COLO829 (cell line): Measurements from ENCODE around the gene ZFYVE28.
"Not testable (repeated sequence)": the region's sequence is repeated elsewhere in the genome, so short reads cannot be mapped to it uniquely, and the experiment has no call there.

ENCODE experiments used
- DNase-seq: peaks from one replicate; pipeline ENCODE4 v3.0.0; 2012; ENCODE audit warnings: low spot score

ZFYVE28 gene

DNA sequence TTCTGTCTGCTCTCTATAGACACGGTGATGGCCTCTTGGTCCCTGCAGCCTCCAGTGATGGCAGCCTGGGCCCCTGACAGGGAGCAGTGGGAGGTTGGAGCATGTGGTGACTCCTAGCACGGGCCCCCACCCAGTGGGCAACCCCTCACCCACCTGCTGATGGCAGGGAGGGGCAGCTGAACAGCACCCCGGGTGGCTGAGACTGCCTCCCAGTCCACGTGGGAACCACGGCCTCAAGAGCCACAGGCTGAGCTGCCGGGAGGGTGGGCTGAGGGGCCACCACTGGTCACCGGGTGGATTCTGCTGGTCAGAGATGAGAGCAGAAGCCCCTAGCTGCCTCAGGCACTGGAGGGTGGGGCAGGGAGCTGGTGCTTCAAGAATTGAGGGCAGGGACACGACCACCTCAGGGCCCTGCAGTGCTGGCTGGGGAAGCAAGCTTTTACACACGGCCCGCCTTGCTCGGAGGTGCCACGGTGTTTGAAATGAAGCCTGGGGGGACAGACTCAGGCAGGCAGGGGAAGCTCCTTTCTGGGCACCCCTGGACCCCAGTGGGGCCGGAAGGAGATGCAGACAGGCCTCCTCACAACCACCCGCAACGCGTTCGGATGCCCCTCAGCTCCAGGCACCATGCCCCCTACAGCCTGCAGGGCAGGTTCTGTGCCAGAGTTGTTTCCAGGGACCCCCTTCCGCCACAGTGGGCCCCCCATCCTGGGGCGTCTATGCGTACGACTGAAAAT lies 170.2 kb downstream of the ZFYVE28 start:
- DNase-seq = no peak

DNA sequence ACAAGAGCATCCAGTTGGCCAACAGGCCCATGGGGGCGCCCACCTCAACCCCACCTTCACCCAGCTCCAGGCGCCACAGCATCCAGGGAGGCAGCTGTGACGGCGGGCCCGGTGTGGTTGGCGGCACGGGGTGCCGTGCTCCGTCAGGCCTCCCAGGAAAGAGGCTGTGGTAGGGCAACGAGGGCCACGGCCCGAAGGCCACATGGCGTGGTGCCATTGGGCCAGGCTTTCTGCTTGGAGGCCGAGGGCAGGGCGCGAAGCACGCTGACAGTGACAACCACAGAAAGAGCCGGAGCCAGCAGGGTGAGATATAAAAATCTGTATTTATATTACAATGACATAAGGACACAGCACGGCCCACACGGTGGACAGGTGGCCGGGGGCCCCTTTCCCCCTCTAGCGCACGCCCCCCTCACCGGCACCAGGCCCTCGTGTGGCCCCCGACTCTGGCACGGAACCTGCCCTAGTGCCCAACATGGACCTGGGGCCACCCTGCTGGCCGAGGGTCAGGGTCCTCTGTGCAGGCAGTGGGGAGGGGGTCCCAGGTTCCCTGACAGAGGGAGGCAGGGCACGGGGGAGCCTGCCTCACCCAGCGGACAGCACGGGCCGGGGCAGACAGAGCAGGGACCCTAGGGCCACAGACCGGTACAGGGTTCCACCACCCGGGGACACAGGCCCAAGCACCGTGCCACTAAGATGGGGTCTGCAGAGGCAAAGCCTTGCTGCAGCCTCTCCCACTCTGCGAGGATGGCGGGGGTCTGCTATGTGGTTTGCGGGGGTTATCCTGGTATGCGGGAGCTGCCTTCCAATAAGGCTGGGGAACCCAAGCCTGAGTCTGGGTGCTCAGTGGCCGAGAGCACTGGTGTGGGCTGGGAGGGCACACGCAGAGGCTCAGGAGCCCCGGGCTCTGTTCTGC lies 171.1 kb downstream of the ZFYVE28 start:
- DNase-seq = no peak

DNA sequence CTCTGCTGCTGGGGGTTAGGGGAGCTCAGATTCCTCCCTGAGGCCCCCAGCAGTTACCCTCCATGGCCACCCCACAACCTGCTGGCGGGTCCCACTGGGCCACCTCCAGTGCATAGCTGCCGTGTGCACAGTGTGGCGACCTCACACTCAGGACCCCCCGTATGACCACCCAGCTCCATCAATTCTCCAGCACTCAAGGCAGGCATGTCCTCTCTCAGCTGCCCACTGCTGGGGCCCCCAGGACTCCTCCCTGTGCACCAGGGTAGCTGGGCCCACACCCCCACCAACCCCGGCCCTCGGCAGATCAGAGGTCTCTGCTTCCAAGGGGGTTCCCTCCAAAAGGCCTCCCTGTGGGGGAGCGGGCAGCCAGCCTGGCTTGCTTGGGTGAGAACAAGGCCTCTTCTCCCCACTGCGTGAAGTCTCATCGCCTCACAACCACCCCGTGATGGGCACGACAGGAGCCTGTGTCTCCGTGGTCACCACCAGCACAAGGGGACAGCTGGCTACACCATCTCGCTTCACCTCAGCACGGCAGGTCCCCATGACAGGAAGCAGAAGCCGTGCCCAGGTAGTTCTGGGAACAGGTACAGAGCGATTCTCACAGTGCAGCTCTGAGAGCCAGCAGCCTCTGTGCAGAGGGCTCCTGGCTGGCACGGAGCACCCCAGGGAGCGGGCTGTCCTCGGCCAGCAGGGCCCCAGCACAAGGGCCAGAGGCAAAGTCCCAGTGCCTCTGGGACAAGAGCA lies 171.9 kb downstream of the ZFYVE28 start:
- no peak for DNase-seq

DNA sequence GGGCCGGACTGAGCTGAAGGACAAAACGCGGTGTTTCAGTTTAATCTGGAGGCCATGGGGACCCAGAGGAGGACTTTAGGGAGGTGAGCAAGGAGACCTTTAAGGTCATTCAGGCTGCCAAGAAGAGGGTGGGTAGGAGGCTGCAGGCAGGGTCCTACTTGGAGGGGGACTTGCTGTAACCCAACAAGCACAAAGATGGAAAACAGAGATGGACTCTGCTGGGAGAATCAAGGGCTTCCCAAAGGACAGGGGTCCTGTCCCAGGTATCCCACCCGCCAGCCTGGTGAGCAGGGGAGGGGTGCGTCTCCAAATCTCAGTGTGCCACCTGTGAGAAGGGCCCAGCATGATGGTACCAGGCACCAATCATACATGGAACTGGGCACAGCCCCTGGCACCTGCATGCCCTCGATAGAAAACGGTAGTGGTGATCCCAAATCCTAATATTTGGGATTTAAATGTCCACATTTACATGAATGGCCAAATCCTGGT lies 172.6 kb downstream of the ZFYVE28 start:
- DNase-seq = no peak

DNA sequence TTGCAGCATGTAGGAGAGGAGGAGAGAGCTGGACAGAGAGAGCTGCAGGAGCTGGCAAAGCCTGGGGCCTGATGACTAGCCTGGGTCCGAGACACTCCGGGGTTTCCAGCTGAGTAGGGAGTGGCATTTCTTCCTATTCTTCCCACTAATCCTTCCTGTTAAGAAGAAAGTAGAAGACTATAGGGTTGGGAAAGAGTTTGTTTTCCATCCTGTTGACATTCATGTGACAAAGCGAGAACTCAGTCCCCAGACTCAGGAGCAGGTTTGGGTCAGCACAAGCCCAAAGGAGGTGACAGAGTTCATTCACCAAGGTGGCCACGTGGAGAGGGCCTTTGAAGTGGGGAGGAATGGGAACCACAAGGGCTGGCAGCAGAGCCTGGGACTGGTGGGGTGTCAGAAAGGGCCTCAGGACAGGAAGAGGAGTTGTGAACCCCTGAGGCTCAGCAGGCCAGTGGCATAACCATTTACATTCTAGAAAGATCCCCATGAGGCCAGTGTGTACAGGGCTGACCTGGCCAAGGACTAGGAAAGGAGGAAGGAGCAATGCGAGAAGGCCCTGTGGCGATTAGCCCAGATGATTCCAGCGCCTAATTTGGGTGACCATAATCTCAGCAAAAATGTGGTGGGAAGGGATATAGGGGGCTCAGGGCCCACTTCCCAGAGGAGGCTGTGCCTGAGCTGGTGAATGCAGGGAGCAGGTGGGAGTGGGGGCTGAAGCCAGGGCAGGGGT lies 173.2 kb downstream of the ZFYVE28 start:
- DNase-seq = no peak

DNA sequence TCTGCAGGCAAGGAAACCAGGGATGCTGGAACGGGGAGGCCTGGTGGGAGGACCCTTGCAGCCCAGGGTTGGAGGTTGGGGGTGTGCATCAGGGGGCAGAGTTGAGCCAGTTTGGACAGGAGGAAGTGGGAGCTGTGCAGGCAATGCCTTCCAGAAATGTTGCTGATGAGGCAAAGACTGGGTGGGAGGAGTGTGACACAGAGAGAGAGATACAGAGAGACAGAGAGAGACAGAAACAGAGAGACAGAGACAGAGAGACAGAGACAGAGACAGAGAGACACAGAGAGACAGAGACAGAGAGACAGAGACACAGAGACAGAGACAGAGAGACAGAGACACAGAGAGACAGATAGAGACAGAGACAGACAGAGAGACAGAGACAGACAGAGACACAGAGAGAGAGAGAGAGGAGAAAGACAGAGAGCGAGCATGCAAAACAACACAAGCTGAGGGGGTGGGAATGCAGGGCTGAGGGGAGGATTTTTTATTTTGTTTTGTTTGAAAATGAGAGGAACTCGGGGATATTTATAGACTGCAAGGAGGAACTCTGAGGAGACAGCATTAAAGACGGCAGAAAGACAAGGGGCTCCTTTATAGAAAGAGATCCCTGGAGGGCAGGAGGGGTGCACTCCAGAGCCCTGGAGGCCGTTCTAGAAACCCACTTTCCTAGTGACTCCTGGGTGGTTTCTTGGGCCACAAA lies 174.6 kb downstream of the ZFYVE28 start:
- DNase-seq = peak; percentile 28

DNA sequence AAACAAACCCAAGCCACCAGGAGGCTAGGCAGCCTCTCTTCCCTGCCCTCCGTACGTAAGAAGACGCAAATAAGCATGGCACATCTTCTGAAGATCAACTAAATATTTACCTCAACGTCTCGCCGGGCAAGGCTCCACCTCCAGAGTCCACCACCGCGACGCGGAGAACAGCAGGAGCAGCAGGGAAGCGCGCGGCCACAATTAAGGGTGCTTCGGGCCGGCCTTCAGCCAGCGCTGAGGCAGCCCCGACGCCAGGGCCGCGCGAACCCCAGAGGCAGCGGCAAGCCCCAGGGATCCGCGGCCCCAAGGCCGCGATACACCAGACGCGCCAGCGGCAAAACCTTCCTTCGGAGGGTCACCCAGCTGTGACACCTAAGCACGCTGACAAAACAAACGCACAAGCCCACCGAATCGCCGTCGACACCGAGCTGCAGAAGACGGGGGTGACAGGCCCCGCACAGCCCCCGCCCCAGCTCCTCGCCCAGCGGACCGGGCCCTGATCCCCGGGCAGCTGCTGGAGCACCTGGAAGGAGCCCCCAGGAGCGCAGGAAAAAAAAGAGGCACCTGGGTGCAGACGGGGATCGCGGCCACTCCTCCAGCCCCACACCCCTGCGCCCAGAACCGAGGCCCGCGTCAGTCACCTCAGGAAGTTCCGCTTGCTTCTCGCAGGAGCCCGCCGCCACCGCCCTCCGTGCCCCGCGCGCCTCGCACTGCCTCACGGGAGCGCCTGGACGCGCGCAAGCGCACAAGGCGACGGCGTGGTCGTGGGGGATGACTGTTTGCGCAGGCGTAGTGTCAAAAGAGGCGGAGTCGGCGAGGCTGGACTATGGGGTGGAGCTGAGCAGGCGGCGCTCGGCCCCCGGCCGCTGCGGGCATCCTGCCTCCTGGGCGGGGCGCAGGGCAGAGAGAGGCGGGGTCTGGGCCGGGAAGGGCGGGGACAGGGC lies 176.8 kb downstream of the ZFYVE28 start, which contains the start of the genes HAUS3 and POLN:
HAUS3 (minus strand) TSS at position 712 of the 944 bp plus-strand sequence. CDS start 1,175 bp downstream, outside the sequence.
POLN (minus strand) TSS at position 712 of the 944 bp plus-strand sequence. CDS start 12,890 bp downstream, outside the sequence.
- DNase-seq = peak; percentile 97

DNA sequence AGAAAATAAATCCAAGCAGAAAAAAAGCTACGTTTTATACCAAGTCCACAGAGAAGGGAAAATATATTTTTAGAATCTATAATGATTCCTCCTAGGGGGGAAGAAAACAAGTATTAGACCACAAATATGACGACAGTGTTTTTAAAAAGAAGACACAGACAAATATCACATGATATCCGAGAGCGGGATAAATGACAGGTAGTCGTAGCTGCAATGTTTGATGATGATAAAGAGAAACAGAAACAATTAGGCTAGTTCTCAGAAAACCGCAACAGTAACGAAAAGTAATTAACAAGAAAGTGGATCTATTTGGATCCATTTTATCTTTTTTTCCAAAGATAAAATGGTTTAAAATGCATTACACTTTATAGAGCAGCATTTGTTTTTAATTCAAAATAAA lies 177.4 kb downstream of the ZFYVE28 start:
- no peak for DNase-seq

DNA sequence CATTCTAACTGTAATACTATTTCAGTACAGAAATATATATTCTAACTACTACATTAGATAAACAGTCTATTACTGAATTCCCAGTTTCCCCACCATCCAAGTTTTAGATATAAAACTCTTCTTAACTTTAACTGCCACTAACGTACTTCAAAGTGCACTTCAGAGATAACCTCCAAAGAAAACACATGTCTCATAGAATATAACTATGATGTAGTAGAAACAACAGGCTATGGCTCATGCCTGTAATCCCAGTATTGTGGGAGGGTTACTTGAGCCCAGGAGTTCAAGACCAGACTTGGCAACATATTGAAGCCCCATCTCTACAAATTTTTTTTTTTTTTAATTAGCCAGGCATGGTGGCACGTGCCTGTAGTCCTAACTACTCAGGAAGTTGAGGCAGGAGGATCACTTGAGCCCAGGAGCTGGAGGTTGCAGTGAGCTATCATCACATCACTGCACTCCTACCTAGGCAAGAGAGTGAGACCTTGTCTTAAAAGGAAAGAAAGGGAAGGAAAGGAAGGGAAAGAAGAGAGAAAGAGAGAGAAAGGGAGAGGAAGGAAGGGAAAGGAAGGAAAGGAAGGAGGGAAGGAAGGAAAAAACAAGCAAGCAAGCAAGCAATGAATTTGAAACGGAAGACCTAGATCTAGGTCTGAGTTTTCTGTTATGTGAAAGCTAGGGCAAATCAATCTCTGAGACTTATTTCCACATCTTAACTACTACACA lies 181.3 kb downstream of the ZFYVE28 start:
- no peak for DNase-seq

DNA sequence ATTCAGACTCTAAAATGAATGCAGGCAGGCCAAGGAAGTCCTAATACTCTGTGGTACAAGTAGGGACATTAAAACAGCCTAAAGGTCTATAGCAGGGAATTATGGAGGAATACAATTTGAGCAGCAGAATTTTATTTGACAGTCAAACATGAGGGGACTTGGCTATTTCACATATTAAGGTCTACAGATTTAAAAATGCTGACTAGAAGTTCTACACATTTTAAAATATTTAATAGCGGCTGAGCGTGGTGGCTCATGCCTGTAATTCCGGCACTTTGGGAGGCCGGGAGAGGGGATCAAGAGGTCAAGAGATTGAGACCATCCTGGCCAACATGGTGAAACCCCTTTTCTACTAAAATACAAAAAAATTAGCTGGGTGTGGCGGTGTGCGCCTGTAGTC lies 187.4 kb downstream of the ZFYVE28 start:
- DNase-seq = no peak

DNA sequence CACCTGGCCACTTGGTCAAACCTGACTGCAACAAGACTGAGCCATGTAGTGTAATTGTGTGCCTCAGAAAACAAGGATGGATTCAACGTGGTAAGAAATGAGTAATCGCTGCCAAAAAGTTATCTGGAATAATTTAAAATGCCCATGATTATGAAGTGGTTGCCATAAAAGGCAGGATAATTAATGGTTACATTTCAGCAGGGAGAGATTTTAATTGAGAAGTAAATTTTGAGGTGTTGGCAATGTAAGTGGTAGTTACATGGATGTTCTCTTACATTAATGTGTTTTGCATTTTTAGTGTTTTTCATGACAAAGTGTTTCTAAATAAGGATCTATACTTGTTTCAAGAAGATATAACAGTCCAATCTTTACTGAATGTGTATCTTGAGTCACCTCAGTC lies 192.2 kb downstream of the ZFYVE28 start:
- DNase-seq = no peak

DNA sequence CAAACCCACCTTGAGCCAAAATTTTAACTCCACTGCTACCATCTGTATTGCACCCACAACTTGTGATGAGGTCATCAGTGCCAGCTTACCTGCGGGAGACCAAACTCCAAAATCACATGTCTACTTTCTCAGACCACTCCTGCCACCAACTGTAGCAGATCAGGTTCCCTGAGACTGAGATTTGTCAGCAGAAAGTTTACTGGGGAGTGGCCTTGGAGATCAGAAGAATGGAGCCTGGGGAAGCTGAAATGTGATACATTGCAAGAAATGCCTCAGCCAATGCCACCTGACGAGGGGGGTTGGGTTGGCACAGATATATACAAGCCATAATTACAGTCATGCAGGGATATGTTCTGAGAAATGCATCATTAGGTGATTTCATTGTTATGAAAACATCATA lies 195.6 kb downstream of the ZFYVE28 start:
- no peak for DNase-seq

DNA sequence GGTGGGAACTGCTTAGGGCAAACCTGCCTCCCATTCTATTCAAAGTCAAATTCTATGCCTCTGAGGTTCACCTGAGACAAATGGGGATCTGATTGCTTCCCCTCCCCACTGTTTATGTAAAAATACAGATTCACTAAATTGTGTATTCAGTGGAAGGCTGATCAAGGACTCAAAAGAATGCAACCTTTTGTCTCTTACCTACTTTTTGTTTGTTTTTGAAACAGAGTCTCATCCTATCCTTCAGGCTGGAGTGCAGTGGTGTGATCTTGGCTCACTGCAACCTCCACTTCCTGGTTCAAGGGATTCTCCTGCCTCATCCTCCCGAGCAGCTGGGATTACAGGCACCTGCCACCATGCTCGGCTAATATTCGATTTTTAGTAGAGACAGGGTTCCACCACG lies 197.1 kb downstream of the ZFYVE28 start:
- DNase-seq = not testable (repeated sequence)

DNA sequence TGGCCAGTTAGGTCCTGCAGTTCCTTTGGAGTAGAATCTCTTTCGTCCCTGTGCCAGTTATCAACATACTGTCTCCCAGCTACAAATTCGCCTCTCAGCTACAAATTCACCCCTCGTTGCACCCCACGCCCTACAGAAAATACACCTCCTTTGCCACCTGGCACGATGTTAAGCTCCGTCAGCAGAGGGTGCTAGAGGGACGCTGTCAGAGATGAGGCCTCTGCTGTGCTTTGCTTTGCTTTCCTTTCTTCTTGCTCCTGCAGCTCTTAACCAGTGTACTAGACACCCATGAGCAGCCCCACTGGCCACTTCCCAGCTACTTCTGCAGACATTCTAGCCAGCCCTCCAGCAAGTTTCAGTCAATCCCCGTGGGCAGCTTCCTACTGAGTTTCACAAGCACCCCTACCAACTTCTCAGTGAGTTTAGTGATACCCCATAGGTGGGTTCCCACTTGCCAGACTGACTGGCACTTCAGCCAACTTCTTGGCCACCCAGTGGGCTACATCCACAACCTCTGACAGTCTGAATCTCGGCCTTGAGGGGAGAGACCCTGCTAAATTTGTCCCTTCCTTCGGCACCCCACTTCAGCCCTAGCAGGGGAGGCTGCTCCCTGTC lies 198.3 kb downstream of the ZFYVE28 start:
- DNase-seq = peak; percentile 48
